ENCODE results near the gene RBPJL. TPM values are rescaled to one million over a fixed set of nuclear protein-coding genes. Genes with fewer than 3 reads are reported as not detected.

The RBPJL gene
- total RNA-seq, 4 donors from 2014 or later: not detected

DNA sequence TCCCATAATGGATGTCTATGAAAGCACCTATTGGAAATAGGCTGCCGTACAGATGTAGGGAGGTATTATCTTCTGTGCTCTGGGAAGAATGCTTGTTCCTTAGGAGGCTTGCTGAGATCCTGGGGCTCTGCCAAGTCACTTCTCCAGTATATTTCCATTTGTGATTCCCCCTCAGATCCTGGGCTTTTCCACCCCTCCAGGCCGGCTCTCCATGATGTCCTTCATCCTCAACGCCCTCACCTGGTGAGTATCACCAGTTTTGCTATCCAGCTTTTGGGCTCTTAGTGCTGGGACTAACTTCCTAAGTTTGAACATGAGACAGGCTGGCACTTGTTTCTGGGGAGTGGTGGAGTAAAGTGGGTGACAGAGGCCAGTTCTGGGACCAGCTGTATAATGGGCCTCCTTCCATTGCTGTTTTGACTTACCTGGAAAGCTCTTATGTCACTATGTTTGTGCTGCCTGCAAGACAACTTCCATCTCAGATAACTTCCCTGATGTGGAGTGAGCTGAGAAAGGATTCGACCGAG is 58.9 kb downstream of the RBPJL start:
- Histone ChIP-seq H3K27ac (no peak overlapping the region), H3K4me1 (peaks cover 12 to 13% of the 10 kb centered on the region in 2 donors), H3K27me3 (no peaks in the 10 kb centered on the region), H3K36me3 (peaks cover 23 to 27% of the 10 kb centered on the region in 2 donors), H3K4me3 (replicated peaks in 1 of 3) (no peak overlapping the region), H3K9me3 (no peaks in the 10 kb centered on the region)
- TF ChIP-seq, protein P1, sequence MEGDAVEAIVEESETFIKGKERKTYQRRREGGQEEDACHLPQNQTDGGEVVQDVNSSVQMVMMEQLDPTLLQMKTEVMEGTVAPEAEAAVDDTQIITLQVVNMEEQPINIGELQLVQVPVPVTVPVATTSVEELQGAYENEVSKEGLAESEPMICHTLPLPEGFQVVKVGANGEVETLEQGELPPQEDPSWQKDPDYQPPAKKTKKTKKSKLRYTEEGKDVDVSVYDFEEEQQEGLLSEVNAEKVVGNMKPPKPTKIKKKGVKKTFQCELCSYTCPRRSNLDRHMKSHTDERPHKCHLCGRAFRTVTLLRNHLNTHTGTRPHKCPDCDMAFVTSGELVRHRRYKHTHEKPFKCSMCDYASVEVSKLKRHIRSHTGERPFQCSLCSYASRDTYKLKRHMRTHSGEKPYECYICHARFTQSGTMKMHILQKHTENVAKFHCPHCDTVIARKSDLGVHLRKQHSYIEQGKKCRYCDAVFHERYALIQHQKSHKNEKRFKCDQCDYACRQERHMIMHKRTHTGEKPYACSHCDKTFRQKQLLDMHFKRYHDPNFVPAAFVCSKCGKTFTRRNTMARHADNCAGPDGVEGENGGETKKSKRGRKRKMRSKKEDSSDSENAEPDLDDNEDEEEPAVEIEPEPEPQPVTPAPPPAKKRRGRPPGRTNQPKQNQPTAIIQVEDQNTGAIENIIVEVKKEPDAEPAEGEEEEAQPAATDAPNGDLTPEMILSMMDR (IDR thresholded peaks at IDR 0.05): no peak
- TF ChIP-seq POLR2A (IDR thresholded peaks at IDR 0.05): no peak
- DNase-seq: no peak
- WGBS, 2 donors: 91 to 98% methylated on average over 5 of the region's 5 CpGs
- intact Hi-C loops (cut with DNase I): no loop called here

DNA sequence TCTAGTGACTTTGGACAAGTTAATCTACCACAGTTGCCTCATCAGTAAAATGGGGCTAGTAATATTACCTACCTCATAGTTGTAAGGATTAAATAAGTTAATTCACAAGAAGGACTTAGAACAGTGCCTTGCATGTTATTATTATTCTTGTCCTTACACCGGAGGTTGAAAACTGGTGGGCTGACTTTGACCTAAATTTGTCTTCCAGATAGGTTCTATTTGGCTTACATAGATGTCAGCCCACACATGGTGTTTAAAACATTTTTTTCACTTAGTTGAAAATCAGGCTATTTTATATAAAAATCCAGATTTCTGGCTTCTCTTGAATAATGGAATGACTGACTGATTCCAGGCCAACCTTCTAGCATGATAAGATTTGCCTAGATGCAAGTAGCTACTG is 59.6 kb downstream of the RBPJL start:
- peaks cover 12 to 13% of the 10 kb centered on the region in 2 donors for H3K4me1 ChIP-seq
- intact Hi-C loops (cut with DNase I): no loop called here
- TF ChIP-seq, protein P1 (IDR thresholded peaks at IDR 0.05): no peak
- TF ChIP-seq POLR2A (IDR thresholded peaks at IDR 0.05): no peak
- 83% methylated on average over 1 of the region's 1 CpG for WGBS, 2 donors
- no peak for DNase-seq
- H3K27me3 ChIP-seq: no peaks in the 10 kb centered on the region
- peaks cover 23 to 27% of the 10 kb centered on the region in 2 donors for H3K36me3 ChIP-seq
- H3K27ac ChIP-seq: no peak overlapping the region
- H3K4me3 ChIP-seq (replicated peaks in 1 of 3): no peak overlapping the region
- H3K9me3 ChIP-seq: no peaks in the 10 kb centered on the region

DNA sequence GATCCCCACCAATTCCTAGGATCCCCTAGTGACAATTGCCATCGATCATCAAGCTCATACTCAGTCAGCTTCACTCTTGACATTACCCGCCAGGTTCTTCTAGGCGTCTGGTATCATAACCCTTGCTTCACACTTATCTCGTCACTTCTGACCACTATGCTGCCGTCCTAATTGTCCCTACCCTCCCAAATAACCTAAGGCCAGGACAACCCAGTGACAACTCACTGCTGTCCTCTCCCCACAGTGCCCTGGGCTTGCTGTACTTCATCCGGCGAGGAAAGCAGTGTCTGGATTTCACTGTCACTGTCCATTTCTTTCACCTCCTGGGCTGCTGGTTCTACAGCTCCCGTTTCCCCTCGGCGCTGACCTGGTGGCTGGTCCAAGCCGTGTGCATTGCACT is 60.0 kb downstream of the RBPJL start:
- Histone ChIP-seq H3K27ac (no peak overlapping the region), H3K27me3 (no peaks in the 10 kb centered on the region), H3K4me1 (peaks cover 12 to 13% of the 10 kb centered on the region in 2 donors), H3K9me3 (no peaks in the 10 kb centered on the region), H3K36me3 (peaks cover 23 to 27% of the 10 kb centered on the region in 2 donors), H3K4me3 (replicated peaks in 1 of 3) (no peak overlapping the region)
- intact Hi-C loops (cut with DNase I): no loop called here
- WGBS, 2 donors: 89 to 95% methylated on average over 10 to 11 of the region's 11 CpGs
- DNase-seq: no peak
- TF ChIP-seq, protein P1 (IDR thresholded peaks at IDR 0.05): no peak
- no peak for TF ChIP-seq POLR2A (IDR thresholded peaks at IDR 0.05)

DNA sequence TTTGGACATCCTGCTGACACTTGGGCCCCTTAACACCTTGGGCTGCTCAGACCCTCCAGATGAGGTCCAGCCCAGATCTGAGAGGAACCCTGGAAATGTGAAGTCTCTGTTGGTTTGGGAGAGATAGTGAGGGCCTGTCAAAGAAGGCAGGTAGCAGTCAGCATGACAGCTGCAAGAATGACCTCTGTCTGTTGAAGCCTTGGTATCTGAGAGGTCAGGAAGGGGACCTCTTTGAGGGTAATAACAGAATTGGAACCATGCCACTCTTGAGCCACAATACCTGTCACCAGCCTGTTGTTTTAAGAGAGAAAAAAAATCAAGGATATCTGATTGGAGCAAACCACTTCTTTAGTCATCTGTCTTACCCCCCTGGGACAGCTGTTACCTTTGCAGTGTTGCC is 60.5 kb downstream of the RBPJL start:
- DNase-seq: no peak
- TF ChIP-seq, protein P1 (IDR thresholded peaks at IDR 0.05): no peak
- no peak for TF ChIP-seq POLR2A (IDR thresholded peaks at IDR 0.05)
- intact Hi-C loops (cut with DNase I): no loop called here
- Histone ChIP-seq H3K36me3 (peaks cover 23 to 27% of the 10 kb centered on the region in 2 donors), H3K4me3 (replicated peaks in 1 of 3) (no peak overlapping the region), H3K27ac (no peak overlapping the region), H3K27me3 (no peaks in the 10 kb centered on the region), H3K4me1 (peaks cover 11 to 13% of the 10 kb centered on the region in 2 donors), H3K9me3 (no peaks in the 10 kb centered on the region)

Other genes with a start within 250 kb of the RBPJL start
- under 1 TPM in 2 of 4 donors, not detected in 2; 0.20 to 0.78 TPM for gene KCNS1, start 205.7 kb upstream of the RBPJL start, total RNA-seq
- not detected for gene WFDC5, start 191.7 kb upstream of the RBPJL start, total RNA-seq
- gene WFDC12, start 182.4 kb upstream of the RBPJL start, total RNA-seq: not detected
- gene PI3, start 131.9 kb upstream of the RBPJL start, total RNA-seq: not detected
- gene SEMG1, start 99.8 kb upstream of the RBPJL start, total RNA-seq: not detected
- not detected for gene SEMG2, start 85.5 kb upstream of the RBPJL start, total RNA-seq
- 10 to 100 TPM in 3 of 4 donors, 1 to 10 TPM in 1; 3.0 to 52.4 (median 39.6) TPM for gene SLPI, start 52.3 kb upstream of the RBPJL start, total RNA-seq
- gene MATN4, start 1.5 kb downstream of the RBPJL start, total RNA-seq: 1 to 10 TPM in 1 of 4 donors, not detected in 3; 1.2 TPM
- 100 to 1,000 TPM in 1 of 4 donors, 10 to 100 TPM in 3; 35.5 to 101 (median 63.3) TPM for gene SDC4, start 41.6 kb downstream of the RBPJL start, total RNA-seq
- gene SYS1, start 56.3 kb downstream of the RBPJL start, total RNA-seq: 10 to 100 TPM; 52.7 to 86.1 (median 76.6) TPM
- not detected for gene TP53TG5, start 71.5 kb downstream of the RBPJL start, total RNA-seq
- gene DBNDD2, start 101.4 kb downstream of the RBPJL start, total RNA-seq: 10 to 100 TPM; 12.1 to 47.4 (median 20.9) TPM
- 100 to 1,000 TPM in 3 of 4 donors, 10 to 100 TPM in 1; 85.0 to 122 (median 114) TPM for gene PIGT, start 109.3 kb downstream of the RBPJL start, total RNA-seq
- gene WFDC2, start 162.9 kb downstream of the RBPJL start, total RNA-seq: 100 to 1,000 TPM; 109 to 163 (median 131) TPM
- gene SPINT3, start 208.8 kb downstream of the RBPJL start, total RNA-seq: not detected
- gene WFDC6, start 232.6 kb downstream of the RBPJL start, total RNA-seq: not detected
- gene EPPIN, start 240.6 kb downstream of the RBPJL start, total RNA-seq: 1 to 10 TPM in 3 of 4 donors, under 1 TPM in 1; 0.45 to 4.2 (median 1.7) TPM

All from thyroid gland (tissue), 4 donors.